Head of caudate nucleus (tissue), 42 donors: Measurements from ENCODE around the gene ATXN2L.

Experiments used
- DNase-seq, 42 donors: peaks; one replicate each; pipeline versions ENCODE4 v3.0.0 to v3.0.0-alpha.2; 2020 to 2021; ENCODE audit warnings: mixed read lengths in 7 of 42
- intact Hi-C: fragments of 100-400 bp; cut with DNase I; formaldehyde crosslinking; loops from one replicate; pipeline ENCODE4 v1.15.0; 2022

Gene ATXN2L

DNA sequence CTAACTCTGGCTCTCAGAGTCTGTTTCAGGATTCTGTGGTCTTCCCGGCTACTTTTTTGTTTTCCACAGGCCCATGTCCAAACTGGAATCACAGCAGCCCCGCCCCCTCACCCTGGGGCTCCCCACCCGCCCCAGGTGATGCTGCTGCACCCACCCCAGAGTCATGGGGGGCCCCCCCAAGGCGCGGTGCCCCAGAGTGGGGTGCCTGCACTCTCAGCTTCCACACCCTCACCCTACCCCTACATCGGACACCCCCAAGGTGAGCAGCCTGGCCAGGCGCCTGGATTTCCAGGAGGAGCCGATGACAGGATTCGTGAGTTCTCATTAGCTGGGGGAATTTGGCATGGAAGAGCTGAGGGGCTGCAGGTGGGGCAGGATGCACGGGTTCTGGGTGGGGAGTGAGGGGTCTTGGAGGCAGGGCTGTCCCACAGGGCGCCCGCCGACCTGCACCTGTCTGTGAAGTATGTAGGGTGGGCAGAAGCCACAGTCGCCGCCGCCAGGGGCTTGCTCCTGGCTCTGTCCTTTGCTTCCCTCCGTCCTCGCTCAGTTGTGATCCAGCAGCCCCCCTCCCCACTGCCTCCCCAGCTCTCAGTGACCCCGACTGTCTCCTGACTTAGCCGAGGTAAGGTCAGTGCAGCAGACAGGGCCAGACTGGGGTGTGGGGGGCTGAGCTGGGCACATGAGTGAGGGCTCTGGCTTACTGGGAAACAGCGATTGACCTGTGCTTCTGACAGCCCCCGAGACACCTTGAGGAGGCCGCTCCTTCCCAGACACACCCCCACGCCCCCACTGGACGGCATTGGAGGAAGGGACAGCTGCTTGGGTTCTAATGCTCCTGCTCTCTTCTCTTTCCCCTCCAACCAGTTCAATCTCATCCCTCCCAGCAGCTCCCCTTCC is 13.3 kb downstream of the ATXN2L start:
- intact Hi-C loops = no loop called here
- no peak for DNase-seq

DNA sequence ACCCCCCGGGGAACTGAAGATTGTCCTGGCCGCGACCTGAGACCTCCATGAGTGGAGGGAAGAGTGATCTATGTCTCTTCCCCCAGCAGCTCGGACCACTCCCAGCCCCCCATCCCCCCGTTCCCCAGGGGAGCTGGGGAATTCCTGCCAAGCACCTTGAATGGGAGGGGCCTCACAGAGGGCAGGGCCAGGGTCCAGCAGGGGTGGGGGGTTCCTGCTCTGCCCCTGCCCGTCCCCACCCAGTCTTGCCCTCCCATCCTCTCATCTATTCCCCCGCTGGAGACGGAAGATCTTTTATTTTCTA is 13.9 kb downstream of the ATXN2L start:
- intact Hi-C loops = no loop called here
- no peak for DNase-seq

DNA sequence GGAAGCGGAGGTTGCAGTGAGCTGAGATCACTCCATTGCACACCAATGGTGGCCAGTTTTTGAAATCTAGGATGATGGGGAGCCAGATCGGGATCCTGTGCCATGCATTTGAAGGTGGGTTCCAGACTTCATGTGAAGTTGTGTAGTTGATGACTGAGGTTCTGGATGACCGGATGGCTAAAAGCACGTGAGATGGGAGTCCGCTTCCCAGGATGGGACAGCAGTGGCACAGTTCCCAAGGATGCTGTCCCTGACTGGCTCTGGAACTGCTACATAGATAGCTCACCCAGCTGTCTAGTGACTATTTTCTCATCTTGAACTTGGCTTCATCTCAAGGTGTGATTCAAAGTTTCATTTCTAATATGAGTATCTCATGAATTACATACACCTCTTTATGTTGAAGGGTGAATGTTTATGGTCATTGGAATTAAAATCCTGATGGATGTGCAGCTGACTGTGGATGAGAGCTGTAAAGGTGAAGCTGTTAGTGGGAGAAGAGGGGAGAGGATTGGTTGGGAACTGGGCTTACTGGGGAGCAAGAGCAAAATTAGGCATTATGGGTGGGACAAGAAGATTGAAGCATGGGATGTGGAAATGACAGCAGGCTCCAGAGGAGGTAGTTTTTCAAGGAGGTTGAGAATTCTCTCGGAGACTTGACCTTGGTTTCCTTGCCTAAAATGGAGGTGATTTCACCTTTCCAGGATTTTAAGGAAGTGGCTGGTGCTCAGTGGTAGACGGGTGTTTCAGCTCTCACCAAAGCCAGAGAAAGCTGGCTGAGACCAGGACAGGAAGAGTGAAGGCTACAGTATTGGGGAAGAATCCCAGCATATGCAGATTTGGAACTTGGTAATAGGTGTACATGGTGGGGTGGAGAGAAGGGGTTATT is 15.1 kb downstream of the ATXN2L start:
- intact Hi-C loops = no loop called here
- no peak for DNase-seq

DNA sequence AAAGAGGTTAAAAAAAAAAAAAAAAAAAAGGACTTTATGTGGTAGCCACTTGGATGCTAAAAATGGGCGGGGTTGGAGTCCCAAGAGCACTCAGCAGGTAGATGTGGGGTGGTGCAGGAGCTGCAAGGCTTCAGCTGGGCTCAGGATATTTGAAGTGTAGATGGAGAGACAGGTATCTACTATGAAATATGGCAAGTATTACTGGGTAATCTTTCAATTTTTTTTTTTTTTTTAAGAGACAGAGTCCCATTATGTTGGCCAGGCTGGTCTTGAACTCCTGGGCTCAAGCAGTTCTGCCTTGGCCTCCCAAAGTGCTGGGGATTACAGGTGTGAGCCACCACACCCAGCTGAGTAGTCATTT is 15.7 kb downstream of the ATXN2L start:
- intact Hi-C loops = no loop called here
- no peak for DNase-seq

DNA sequence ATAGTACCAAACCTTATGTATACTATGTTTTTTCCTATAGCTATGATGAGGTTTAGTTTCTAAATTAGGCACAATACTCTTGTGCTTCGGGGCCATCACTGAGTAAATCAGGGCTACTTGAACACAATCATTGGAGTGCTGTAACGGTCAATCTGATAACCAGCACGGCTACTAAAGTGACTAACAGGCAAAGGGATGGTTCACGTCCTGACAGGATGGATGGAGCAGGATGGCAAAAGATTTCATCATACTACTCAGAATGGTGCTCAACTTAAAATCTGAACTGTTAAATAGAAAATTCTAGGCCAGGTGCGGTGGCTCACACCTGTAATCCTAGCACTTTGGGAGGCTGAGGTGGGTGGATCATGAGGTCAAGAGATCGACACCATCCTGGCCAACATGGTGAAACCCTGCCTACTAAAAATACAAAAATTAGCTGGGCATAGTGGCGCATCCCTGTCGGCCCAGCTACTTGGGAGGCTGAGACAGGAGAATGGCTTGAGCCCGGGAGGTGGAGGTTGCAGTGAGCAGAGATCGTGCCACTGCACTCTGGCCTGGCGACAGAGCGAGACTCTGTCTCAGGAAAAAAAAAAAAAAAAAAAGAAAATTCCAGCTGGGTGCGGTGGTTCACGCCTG is 16.3 kb downstream of the ATXN2L start:
- no peak for DNase-seq
- intact Hi-C loops = no loop called here

DNA sequence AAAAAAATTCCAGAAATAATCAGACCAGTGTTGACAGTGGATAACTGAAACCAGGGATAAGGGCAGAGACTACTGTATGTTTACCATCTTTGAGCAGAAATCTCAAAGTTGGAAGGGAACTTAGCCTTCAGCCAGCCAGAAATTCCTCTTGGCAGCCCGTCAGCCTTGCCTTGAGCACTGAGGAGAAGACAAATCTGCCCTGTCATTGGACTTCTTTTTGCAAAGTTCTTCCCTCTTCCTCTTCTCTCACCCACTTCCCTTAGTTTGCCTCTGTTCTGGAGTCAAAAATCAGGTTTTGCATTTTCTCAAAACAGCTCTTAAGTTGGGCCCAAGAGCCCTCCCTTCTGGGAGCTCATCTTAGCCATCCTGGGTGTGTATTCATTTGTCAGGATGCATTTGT is 17.1 kb downstream of the ATXN2L start:
- intact Hi-C loops = loop anchor here (10.0 kb wide), 1 partner anchor 105 kb away; no protein-coding TSS in a partner anchor

DNA sequence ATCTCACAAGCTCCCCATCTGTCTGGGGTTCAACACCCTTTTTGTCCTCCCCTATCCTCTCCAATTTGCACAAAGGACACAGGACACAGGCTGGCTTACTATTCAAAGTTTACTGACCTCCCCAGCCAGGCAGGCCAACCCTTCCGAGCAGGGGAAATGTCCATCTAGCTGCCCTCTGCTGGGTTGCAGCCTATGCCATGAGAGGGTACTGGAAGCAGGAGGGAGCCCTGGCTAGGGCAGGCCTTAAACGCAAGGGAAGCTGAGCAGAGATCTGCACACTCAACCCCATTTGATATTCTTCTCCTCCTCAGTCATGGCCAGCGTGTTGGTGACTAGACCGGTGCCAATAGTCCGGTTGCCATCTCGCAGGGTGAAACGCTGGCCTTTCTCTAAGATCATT is 19.9 kb downstream of the ATXN2L start:
- intact Hi-C loops = loop anchor here (10.0 kb wide), 1 partner anchor 102 kb away; no protein-coding TSS in a partner anchor

More for the DNA sequence above, 17.1 kb downstream of the ATXN2L start:
- DNase-seq = no peak

DNA sequence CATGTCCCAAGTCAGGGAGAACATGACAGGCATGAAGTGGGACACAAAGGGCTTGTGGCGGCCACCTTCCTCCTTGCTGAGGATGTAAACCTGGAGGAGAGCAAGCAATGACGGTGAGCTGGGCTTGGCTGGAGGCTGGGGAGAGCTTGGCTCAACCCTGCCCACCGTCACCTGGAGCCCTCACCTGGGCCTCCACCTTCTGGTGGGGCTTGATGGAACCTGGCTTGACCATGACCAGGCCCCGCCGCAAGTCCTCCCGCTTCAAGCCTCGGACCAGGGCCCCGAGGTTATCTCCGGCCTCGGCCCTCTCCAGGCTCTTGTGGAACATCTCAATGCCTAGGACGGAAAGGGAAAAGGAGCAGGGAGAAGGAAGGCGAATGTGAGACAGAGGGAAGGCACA is 21.0 kb downstream of the ATXN2L start:
- no peak for DNase-seq

More for the DNA sequence above, 19.9 kb downstream of the ATXN2L start:
- DNase-seq = no peak

DNA sequence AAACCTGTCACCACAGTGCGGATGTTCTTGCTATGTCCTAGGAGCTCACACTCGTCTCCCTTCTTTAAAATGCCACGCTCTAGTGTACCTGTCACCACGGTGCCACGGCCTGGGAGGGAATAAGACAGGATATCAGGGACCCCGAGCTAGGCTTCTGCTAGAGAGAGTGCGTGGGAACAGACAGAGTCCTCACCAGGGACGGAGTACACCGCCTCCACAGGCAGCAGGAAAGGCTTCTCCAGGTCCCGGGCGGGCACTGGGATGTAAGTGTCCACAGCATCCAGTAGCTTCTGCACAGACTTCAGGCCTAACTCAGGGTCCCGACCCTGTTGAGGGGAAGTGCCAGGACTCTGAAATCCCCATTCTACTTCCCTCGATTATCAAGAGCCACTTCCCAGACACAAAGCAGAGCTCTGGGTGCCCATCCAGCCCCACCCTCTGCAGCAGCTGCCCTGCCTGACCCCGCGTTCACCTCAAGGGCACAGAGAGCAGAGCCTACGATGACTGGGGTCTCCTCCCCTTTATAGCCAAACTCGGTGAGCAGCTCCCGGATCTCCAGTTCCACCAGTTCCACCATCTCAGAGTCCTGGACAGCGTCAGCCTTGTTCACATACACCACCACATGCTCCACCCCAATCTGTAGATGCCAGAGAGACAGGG is 21.6 kb downstream of the ATXN2L start:
- intact Hi-C loops = loop anchor here (10.0 kb wide), 1 partner anchor 100 kb away; no protein-coding TSS in a partner anchor

More for the DNA sequence above, 21.0 kb downstream of the ATXN2L start:
- intact Hi-C loops = loop anchor here (10.0 kb wide), 1 partner anchor 101 kb away; no protein-coding TSS in a partner anchor

DNA sequence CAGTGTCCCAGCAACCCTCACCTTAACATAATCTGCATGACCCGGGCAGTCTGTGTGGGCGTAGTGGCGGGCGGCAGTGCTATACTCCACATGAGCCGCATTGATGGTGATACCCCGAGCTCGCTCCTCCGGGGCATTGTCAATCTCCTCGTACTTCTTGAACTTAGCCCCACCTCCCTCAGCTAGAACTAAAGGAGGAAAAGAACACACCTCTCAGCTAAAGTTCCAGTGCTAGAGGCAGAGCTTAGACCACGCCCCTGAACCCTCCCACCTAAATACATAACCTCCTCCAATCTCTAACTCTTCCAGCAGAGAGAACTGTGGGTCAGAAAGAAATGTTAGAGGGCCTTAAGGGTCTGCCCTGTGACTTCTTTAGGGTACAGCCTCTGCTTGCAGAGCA is 22.5 kb downstream of the ATXN2L start:
- DNase-seq = peak in 6 of 42 donors; percentile 4 to 48 (median 36)
- intact Hi-C loops = loop anchor here (10.0 kb wide), 1 partner anchor 100 kb away; no protein-coding TSS in a partner anchor

More for the DNA sequence above, 21.6 kb downstream of the ATXN2L start:
- DNase-seq = no peak

DNA sequence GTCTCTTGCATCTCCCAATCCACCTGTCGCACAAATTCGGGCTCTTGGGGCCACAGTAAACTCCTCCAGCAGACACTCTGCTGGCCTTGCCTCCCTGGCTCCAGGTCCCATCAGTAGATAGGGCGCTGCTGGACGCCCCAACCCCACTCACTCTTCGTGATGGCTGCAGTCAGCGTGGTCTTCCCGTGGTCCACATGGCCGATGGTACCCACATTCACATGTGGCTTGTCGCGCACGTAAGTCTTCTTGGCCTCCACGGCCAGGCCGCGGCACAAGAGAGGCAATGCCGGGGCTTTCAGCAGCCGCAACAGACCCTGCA is 22.9 kb downstream of the ATXN2L start:
- intact Hi-C loops = loop anchor here (1.0 to 10.0 kb wide), 3 partner anchors 18 to 99 kb away; partner anchors contain the start of gene SH2B1
- DNase-seq = peak in 3 of 42 donors; percentile 11 to 37 (median 33)

DNA sequence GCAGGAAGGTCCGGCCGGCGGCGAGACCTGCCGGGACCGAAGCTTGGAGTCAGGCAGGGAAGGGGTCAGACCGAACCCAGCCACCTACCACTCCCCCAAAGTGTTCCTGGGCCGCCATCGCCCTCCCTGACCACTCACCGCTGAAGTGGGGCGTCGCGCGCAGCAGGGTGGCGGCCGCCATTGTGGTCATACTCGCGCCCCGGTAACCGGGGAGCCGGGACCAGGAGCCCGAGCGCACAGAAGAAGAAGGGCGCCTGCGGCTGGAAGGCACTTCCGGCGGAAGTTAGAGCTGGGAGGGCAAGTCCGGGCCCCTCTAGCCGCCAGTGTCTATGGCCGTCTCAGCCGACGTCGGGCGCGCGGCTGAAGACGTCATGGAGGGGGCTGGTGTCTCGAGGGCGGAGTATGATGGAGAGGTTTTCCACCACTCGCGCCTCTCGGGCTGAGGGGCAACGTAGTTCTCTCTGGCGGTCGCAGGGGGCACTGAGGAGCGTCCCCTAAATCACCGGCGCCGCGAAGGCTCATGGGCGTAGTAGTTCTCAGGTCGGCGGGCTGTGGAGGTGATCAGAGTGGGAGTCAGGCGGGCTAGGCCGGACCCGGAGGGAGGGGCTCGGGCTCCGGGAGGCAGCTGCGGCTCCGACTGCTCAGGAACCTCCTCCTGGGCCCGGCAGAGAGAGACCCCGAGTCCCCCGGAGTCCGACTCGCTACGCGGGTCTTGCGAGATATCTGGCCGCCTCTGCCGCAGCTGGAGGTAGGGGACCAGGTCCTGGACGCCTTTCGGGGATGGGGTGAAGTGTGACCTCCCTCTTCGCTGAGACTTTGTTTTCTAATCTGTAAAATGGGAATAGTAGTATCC is 23.5 kb downstream of the ATXN2L start, which contains the start of gene TUFM:
TSS of gene TUFM (minus strand) at position 269 of the 853 bp plus-strand sequence. CDS start at position 190, 79 bp downstream.
- intact Hi-C loops = loop anchor here (1.0 to 10.0 kb wide), 3 partner anchors 17 to 98 kb away; partner anchors contain the start of gene SH2B1
- DNase-seq = peak; percentile 98 to 100 (median 99)

DNA sequence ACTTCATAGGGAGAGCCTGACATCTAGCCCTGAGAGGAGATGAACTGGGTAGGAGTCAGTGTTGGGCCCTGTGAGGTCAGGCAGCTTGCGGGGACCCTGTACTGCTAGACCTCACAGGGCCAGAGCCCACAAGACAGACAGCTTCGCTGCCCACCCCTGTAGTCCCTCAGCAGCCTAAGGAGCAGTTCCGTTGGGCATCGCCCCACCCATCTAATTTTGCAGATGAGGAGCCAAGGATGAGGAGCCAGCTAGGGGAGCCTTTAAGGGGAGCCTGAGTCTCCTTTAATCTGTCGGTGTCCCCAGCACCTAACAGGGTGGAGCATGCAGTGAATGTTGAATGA is 24.1 kb downstream of the ATXN2L start:
- DNase-seq = peak in 9 of 42 donors; percentile 8 to 44 (median 17)
- intact Hi-C loops = loop anchor here (1.0 to 10.0 kb wide), 3 partner anchors 16 to 98 kb away; partner anchors contain the start of gene SH2B1

DNA sequence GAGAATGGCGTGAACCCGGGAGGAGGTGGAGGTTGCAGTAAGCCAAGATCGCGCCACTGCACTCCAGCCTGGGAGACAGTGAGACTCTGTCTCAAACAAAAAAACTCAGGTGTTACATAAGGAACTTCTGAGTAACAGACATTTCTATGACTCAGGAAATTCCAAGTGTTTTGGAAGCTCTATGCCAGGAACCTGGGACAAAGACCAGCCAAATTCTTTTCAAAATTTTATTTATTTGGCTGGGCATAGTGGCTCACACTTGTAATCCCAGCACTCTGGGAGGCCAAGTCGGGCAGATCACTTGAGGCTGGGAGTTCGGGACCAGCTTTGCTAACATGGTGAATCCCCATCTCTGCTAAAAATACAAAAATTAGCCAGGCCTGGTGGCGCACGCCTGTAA is 35.6 kb downstream of the ATXN2L start:
- peak in 4 of 42 donors; percentile 3 to 45 (median 30) for DNase-seq
- intact Hi-C loops = no loop called here

DNA sequence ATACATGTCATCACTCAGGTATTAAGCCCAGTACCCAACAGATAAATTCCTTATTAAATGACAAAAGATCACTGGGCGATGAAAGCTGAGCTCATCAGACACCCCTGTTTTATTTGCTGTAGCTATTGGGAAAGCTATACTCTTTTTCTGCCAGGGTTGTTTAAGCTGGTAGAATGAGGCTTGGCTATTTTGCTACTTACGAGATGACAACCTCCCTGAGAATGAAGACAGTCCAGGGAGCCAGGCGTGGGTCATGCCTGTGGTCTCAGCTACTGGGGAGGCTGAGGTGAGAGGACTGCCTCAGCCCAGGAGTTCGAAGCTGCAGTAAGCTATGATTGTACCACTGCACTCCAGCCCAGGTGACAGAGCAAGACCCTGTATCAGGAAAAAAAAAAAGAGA is 36.5 kb downstream of the ATXN2L start:
- intact Hi-C loops = no loop called here
- no peak for DNase-seq

DNA sequence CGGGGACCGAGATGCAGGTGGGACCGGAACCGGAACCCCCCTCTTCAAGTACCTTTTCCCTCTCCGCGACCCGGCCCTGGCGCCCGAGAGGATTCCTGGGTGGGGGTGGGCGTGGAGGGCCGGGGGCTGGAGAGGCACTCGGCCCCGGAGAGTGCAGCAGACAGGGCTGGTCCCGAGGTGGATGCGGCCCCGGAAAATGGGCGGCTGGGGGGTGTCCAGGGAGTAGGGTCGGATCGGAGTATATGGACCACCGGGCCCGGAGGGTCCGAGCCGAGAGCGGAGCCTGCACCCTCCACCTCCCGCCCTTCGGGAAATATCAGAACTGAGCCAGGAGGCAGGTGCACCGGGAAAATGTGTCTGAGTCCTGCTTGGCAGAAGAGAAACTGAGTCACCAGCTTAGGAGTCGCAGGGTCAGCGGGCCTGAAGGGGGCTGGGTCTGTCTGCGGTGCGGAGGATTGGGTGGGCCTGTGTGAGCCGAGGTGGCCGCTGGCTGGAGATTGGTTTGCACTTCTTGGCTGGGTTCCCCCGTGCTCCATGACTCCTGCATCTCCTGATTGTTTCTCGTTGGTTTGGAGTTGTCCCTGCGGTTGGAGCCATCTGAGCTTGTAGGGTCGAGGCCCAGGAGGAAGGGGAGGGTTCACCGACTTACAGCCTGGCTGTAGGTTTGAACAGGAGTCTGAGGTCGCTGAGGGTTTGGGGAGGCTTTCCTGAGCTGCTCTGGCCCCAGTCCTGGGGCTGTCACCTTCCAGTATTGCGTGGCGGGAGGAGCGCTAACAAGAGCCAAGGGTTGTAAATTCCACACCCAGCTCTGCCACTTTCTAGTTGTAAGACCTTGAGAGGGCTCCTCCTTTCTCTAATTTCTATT is 41.4 kb downstream of the ATXN2L start:
- intact Hi-C loops = loop anchor here (1.0 to 5.0 kb wide), 2 partner anchors 18 to 88 kb away; partner anchors contain the start of genes NFATC2IP and TUFM
- peak in 7 of 42 donors; percentile 6 to 44 (median 21) for DNase-seq
